Tibial nerve (tissue), 4 donors: Measurements from ENCODE around the gene PDE6H. TPM values are rescaled to one million over a fixed set of nuclear protein-coding genes. Genes with fewer than 3 reads are reported as not detected.
A peak's percentile ranks its signal among the peaks of the same experiment; 100 is the strongest.

Experiments used
- DNase-seq, 2 donors: peaks; one replicate each; pipeline ENCODE4 v3.0.0-alpha.2; 2019; ENCODE audit warnings: low spot score in 2 of 2
- H3K27ac ChIP-seq, 4 donors: fragments of 200-600 bp; sonication (generic) in 3 of 4; one replicate each; pipeline ENCODE4 v1.5.1; 2017 to 2019; ENCODE audit warnings: mild to moderate bottlenecking in 1 of 4
- H3K27me3 ChIP-seq, 2 donors: fragments of 200-600 bp; sonication (generic) in 1 of 2; one replicate each; pipeline versions ENCODE4 v1.5.1 to v1.6.0; 2017 to 2019
- H3K36me3 ChIP-seq, 3 donors: fragments of 200-600 bp; sonication (generic); one replicate each; pipeline ENCODE4 v1.5.1; 2018 to 2019
- H3K4me1 ChIP-seq, 4 donors: fragments of 200-600 bp; sonication (generic) in 3 of 4; one replicate each; pipeline ENCODE4 v1.5.1; 2017 to 2019
- H3K4me3 ChIP-seq, 4 donors: fragments of 200-600 bp; sonication (generic) in 3 of 4; one replicate each; pipeline ENCODE4 v1.5.1; 2017 to 2019; ENCODE audit warnings: mild to moderate bottlenecking in 1 of 4, moderate library complexity in 1 of 4
- H3K9me3 ChIP-seq, 4 donors: fragments of 200-600 bp; sonication (generic) in 3 of 4; one replicate each; pipeline ENCODE4 v1.5.1; 2017 to 2019
- EP300 ChIP-seq, 2 donors: sonication (generic); formaldehyde crosslinking; IDR thresholded peaks; one replicate each; pipeline ENCODE4 v1.6.1; 2017; ENCODE audit warnings: antibody characterized with exemption in 2 of 2, mild to moderate bottlenecking in 1 of 2
- POLR2A ChIP-seq, 2 donors: fragments of 450-650 bp; IDR thresholded peaks; one replicate each; pipeline ENCODE4 v1.6.1; 2017; ENCODE audit warnings: antibody characterized with exemption in 2 of 2, mild to moderate bottlenecking in 2 of 2, moderate library complexity in 2 of 2
- WGBS, 2 donors: methylation state at CpG; one replicate each; pipeline ENCODE4 v1.1.5; 2018; 5-methylcytosine and 5-hydroxymethylcytosine counted together
- total RNA-seq, 4 donors: library from RNA; depleted of rRNA; stranded (reverse); fragments of >200 nt; gene quantifications; one replicate each; pipeline ENCODE4 v1.1.0, GENCODE V29; 2016
- TF ChIP-seq, protein P1 (sequence below), 5 experiments: fragments of 200-600 bp in 3 of 5; fragments of 450-650 bp in 2 of 5; sonication (generic) in 3 of 5; IDR thresholded peaks; one replicate each; pipeline ENCODE4 v1.5.1; 2016 to 2019; ENCODE audit warnings: antibody characterized with exemption in 5 of 5, mild to moderate bottlenecking in 3 of 5, moderate library complexity in 2 of 5

Gene PDE6H
- total RNA-seq, 4 donors from 2014 or later, result not detected

DNA sequence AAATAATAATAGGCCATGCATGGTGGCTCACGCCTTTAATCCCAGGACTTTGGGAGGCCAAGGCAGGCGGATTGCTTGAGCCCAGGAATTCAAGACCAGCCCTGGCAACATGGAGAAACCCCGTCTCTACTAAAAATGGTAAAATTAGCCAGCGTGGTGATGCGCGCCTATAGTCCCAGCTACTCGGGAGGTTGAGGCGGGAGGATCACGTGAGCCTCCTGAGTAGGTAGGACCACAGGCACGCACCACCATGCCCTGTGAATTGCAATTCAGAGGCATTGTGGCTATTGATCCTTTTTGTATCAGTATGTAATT, 13.8 kb upstream of the PDE6H start:
- Histone ChIP-seq H3K4me3 (peak overlapping the region in 2 of 4 donors; percentile 14 to 27), H3K9me3 (no peaks in the 10 kb centered on the region), H3K27ac (peak overlapping the region in 3 of 4 donors; percentile 52 to 80 (median 76)), H3K36me3 (no peaks in the 10 kb centered on the region), H3K4me1 (peaks cover 0 to 29% (median 9%) of the 10 kb centered on the region in 4 donors), H3K27me3 (no peaks in the 10 kb centered on the region)
- 77 to 93% methylated on average over 10 of the region's 10 CpGs for WGBS, 2 donors
- no peak for TF ChIP-seq POLR2A (IDR thresholded peaks at IDR 0.05)
- TF ChIP-seq, protein P1, sequence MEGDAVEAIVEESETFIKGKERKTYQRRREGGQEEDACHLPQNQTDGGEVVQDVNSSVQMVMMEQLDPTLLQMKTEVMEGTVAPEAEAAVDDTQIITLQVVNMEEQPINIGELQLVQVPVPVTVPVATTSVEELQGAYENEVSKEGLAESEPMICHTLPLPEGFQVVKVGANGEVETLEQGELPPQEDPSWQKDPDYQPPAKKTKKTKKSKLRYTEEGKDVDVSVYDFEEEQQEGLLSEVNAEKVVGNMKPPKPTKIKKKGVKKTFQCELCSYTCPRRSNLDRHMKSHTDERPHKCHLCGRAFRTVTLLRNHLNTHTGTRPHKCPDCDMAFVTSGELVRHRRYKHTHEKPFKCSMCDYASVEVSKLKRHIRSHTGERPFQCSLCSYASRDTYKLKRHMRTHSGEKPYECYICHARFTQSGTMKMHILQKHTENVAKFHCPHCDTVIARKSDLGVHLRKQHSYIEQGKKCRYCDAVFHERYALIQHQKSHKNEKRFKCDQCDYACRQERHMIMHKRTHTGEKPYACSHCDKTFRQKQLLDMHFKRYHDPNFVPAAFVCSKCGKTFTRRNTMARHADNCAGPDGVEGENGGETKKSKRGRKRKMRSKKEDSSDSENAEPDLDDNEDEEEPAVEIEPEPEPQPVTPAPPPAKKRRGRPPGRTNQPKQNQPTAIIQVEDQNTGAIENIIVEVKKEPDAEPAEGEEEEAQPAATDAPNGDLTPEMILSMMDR (IDR thresholded peaks at IDR 0.05), result no peak
- no peak for TF ChIP-seq EP300 (IDR thresholded peaks at IDR 0.05)
- no peak for DNase-seq

DNA sequence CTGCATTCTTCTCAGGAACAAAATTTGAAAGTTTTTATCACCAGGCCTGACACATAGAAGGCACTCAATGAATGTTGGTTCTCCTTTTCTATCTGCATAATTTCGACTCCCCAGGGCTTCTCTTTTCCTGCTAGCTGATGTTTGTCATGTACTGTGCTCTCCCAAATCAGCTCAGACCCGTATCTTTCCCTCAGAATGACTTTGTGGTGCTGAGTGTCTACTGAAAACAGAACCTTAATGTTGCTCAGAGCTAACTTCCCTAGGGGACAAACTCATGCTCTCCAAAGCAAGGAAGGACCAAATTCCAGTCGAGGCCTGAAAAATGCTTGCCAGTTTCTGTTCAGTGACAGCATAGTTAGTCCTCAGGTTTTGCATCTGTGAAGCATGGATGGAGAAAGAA, 13.4 kb upstream of the PDE6H start:
- Histone ChIP-seq H3K9me3 (no peaks in the 10 kb centered on the region), H3K27ac (peak overlapping the region in 3 of 4 donors; percentile 52 to 80 (median 76)), H3K4me3 (peak overlapping the region in 2 of 4 donors; percentile 42 to 48), H3K4me1 (peaks cover 0 to 25% (median 9%) of the 10 kb centered on the region in 4 donors), H3K36me3 (no peaks in the 10 kb centered on the region), H3K27me3 (no peaks in the 10 kb centered on the region)
- 51 to 53% methylated on average over 3 of the region's 3 CpGs for WGBS, 2 donors
- TF ChIP-seq, protein P1 (IDR thresholded peaks at IDR 0.05), result no peak
- TF ChIP-seq EP300 (IDR thresholded peaks at IDR 0.05) (no peak), POLR2A (IDR thresholded peaks at IDR 0.05) (no peak)
- no peak for DNase-seq

GRCh38 chr12:14959916-14960496, 12.8 kb upstream of the PDE6H start:
- Histone ChIP-seq H3K36me3 (no peaks in the 10 kb centered on the region), H3K4me1 (peaks cover 0 to 21% (median 9%) of the 10 kb centered on the region in 4 donors), H3K4me3 (peak overlapping the region in 2 of 4 donors; percentile 42 to 48), H3K27me3 (no peaks in the 10 kb centered on the region), H3K27ac (peak overlapping the region in 3 of 4 donors; percentile 52 to 80 (median 76)), H3K9me3 (no peaks in the 10 kb centered on the region)
- WGBS, 2 donors, result 84 to 88% methylated on average over 4 of the region's 4 CpGs
- TF ChIP-seq POLR2A (IDR thresholded peaks at IDR 0.05) (no peak), EP300 (IDR thresholded peaks at IDR 0.05) (no peak)
- TF ChIP-seq, protein P1 (IDR thresholded peaks at IDR 0.05), result no peak
- DNase-seq, result no peak

- Histone ChIP-seq H3K4me1 (peaks cover 0 to 16% (median 9%) of the 10 kb centered on the region in 4 donors), H3K4me3 (peak overlapping the region; percentile 17 to 48 (median 30)), H3K27ac (peak overlapping the region in 3 of 4 donors; percentile 49 to 80 (median 76)), H3K27me3 (no peaks in the 10 kb centered on the region), H3K9me3 (no peaks in the 10 kb centered on the region), H3K36me3 (no peaks in the 10 kb centered on the region)
- 60 to 61% methylated on average over 13 of the region's 13 CpGs for WGBS, 2 donors
- TF ChIP-seq, protein P1 (IDR thresholded peaks at IDR 0.05), result no peak
- no peak for TF ChIP-seq POLR2A (IDR thresholded peaks at IDR 0.05)
- no peak for TF ChIP-seq EP300 (IDR thresholded peaks at IDR 0.05)
- DNase-seq, result no peak
Measured at GRCh38 chr12:14960548-14961465, 12.0 kb upstream of the PDE6H start.
